HepG2 (cell line): ENCODE results near the gene ENTHD1. TPM values are rescaled to one million over a fixed set of nuclear protein-coding genes. Genes with fewer than 3 reads are reported as not detected.

Source experiments
- ATAC-seq: fragments of 200-7000 bp; cut with Tn5 transposase; 3 replicates; pipeline ENCODE4 v1.9.1; 2020; ENCODE audit warnings: mild to moderate bottlenecking, moderate library complexity
- BruUV-seq: library from RNA; stranded (reverse); fragments of 400-500 nt; replicated peaks from 2 replicates; lab custom pipeline; 2021; lab: Mats Ljungman, UMichigan
- CTCF ChIA-PET: fragments of 300-600 bp; formaldehyde crosslinking; extraction: SDS; loops from one replicate; lab custom pipeline; 2021; ENCODE audit warnings: low total read pairs, inconsistent platforms, low intra/inter-chr PET ratio; lab: Yijun Ruan, JAX
- POLR2A ChIA-PET: fragments of 350-600 bp; sonication (Branson Sonifier 250); formaldehyde crosslinking; loops from one replicate; lab custom pipeline; 2020; ENCODE audit warnings: antibody characterized with exemption, inconsistent platforms; lab: Yijun Ruan, JAX
- DNase-seq: peaks from one replicate; pipeline ENCODE4 v3.0.0-alpha.2; 2015; ENCODE audit warnings: low spot score
- FAIRE-seq: peaks from 3 replicates; lab custom pipeline; 2011; peaks lifted over from hg19 to GRCh38; lab: Jason Lieb, UNC
- H2AFZ ChIP-seq: one replicate; pipeline ENCODE4 v1.6.1; 2011; ENCODE audit warnings: low read length, inconsistent platforms
- H3K27ac ChIP-seq: fragments of 300-600 bp; 3 replicates; pipeline ENCODE4 v1.8.0; 2011; ENCODE audit warnings: mixed run types, mild to moderate bottlenecking, mixed read lengths, low read length, inconsistent platforms; ENCODE audit not compliant: insufficient read depth; ENCODE audit errors: extremely low read length
- H3K27me3 ChIP-seq, 2 experiments: fragments of 200-600 bp in 1 of 2; 2 replicates in 1 of 2; 3 replicates in 1 of 2; pipeline versions ENCODE4 v1.6.0 to v1.8.0; 2011; ENCODE audit warnings: low read length in 2 of 2, mild to moderate bottlenecking in 2 of 2, moderate library complexity in 2 of 2, inconsistent platforms in 1 of 2; ENCODE audit not compliant: insufficient read depth in 2 of 2, control insufficient read depth in 1 of 2
- H3K36me3 ChIP-seq, 2 experiments: fragments of 200-600 bp in 1 of 2; replicated peaks in 1 of 2; 2 replicates in 1 of 2; 3 replicates in 1 of 2; pipeline versions ENCODE4 v1.5.1 to v1.8.0; 2011; ENCODE audit warnings: low read length in 2 of 2, inconsistent platforms in 1 of 2; ENCODE audit not compliant: insufficient read depth in 2 of 2, control insufficient read depth in 1 of 2
- H3K4me1 ChIP-seq: 2 replicates; pipeline ENCODE4 v1.5.1; 2012; ENCODE audit warnings: low read length, inconsistent platforms; ENCODE audit not compliant: insufficient read depth
- H3K4me2 ChIP-seq: 2 replicates; pipeline ENCODE4 v1.6.0; 2011; ENCODE audit warnings: low read depth, low read length, inconsistent platforms
- H3K4me3 ChIP-seq, 3 experiments: fragments of 200-600 bp in 1 of 3; sonication (generic), shearing (Covaris generic) in 1 of 3; replicated peaks in 1 of 3; 2 replicates each; pipeline ENCODE4 v1.5.1; 2011 to 2016; ENCODE audit warnings: low read length in 3 of 3, inconsistent platforms in 2 of 3, low read depth in 2 of 3, mild to moderate bottlenecking in 2 of 3, control low read depth in 1 of 3, mixed read lengths in 1 of 3; ENCODE audit not compliant: insufficient read depth in 1 of 3
- H3K79me2 ChIP-seq: one replicate; pipeline ENCODE4 v1.6.1; 2011; ENCODE audit warnings: low read length, inconsistent platforms; ENCODE audit not compliant: insufficient read depth
- H3K9ac ChIP-seq: 2 replicates; pipeline ENCODE4 v1.6.0; 2011; ENCODE audit warnings: mild to moderate bottlenecking, low read depth, low read length, inconsistent platforms; ENCODE audit not compliant: insufficient read depth
- H3K9me3 ChIP-seq: 2 replicates; pipeline ENCODE4 v1.5.1; 2012; ENCODE audit warnings: mild to moderate bottlenecking, low read length
- H4K20me1 ChIP-seq: 2 replicates; pipeline ENCODE4 v1.6.0; 2011; ENCODE audit warnings: inconsistent platforms, mild to moderate bottlenecking, low read length, moderate library complexity; ENCODE audit not compliant: insufficient read depth
- BHLHE40 ChIP-seq: IDR thresholded peaks from 2 replicates; pipeline ENCODE4 v1.6.1; 2011; ENCODE audit warnings: low read length, improper control_type of control experiment
- FOXP1 ChIP-seq, 2 experiments: fragments of 450-650 bp in 1 of 2; IDR thresholded peaks; 2 replicates each; pipeline ENCODE4 v1.6.1; 2017 to 2018; ENCODE audit warnings: antibody characterized with exemption in 1 of 2
- GATAD2A ChIP-seq: IDR thresholded peaks from 2 replicates; pipeline ENCODE4 v1.6.1; 2016
- HCFC1 ChIP-seq: fragments of 150-350 bp; IDR thresholded peaks from 2 replicates; pipeline ENCODE4 v1.6.1; 2014; ENCODE audit warnings: low read depth, low read length
- PAF1 ChIP-seq: IDR thresholded peaks from 2 replicates; pipeline ENCODE4 v1.6.1; 2016; ENCODE audit warnings: missing genetic modification reagents, missing compliant biosample characterization
- PAX8 ChIP-seq: sonication (generic); formaldehyde crosslinking; IDR thresholded peaks from 2 replicates; pipeline ENCODE4 v1.8.0; 2022; ENCODE audit warnings: mild to moderate bottlenecking, missing genetic modification reagents, borderline replicate concordance
- PHF21A ChIP-seq: sonication (generic); formaldehyde crosslinking; IDR thresholded peaks from 2 replicates; pipeline ENCODE4 v1.5.0; 2020; ENCODE audit warnings: mild to moderate bottlenecking, missing genetic modification reagents
- SIX4 ChIP-seq: sonication (generic); formaldehyde crosslinking; IDR thresholded peaks from 2 replicates; pipeline ENCODE4 v1.4.0; 2020; ENCODE audit warnings: missing genetic modification reagents
- ZHX1 ChIP-seq: sonication (generic); formaldehyde crosslinking; IDR thresholded peaks from 2 replicates; pipeline ENCODE4 v1.8.1; 2022; ENCODE audit warnings: low read depth, mild to moderate bottlenecking, missing genetic modification reagents
- ZNF577 ChIP-seq: sonication (generic); formaldehyde crosslinking; IDR thresholded peaks from 2 replicates; pipeline ENCODE4 v1.4.0; 2020; ENCODE audit warnings: mild to moderate bottlenecking, low read depth, missing genetic modification reagents, borderline replicate concordance
- ZNF619 ChIP-seq: sonication (generic); formaldehyde crosslinking; IDR thresholded peaks from 2 replicates; pipeline ENCODE4 v1.4.0; 2020; ENCODE audit warnings: mild to moderate bottlenecking, missing genetic modification reagents
- ZNF784 ChIP-seq: sonication (generic); formaldehyde crosslinking; IDR thresholded peaks from 2 replicates; pipeline ENCODE4 v1.5.1; 2020; ENCODE audit warnings: missing genetic modification reagents, mild to moderate bottlenecking, borderline replicate concordance
- WGBS: methylation state at CpG from one replicate; pipeline ENCODE4 v1.1.6; 2017; ENCODE audit warnings: low lambda C conversion rate; 5-methylcytosine and 5-hydroxymethylcytosine counted together
- in situ Hi-C: cut with HindIII; loops from 2 replicates; pipeline ENCODE4 v1.10.0; 2017; ENCODE audit warnings: low pct_unique_long_range_greater_than_20kb; ENCODE audit not compliant: extremely low pct_ligation_motif_present
- intact Hi-C: fragments of 100-400 bp; cut with micrococcal nuclease; formaldehyde crosslinking; loops from one replicate; pipeline ENCODE4 v1.10.0; 2022; ENCODE audit not compliant: unreplicated experiment
- polyA plus RNA-seq, 8 experiments: library from polyadenylated mRNA; depleted of rRNA in 3 of 8; stranded (reverse) in 7 of 8; unstranded in 1 of 8; fragments of >200 nt; fragmentation: Illumina TruSeq in 4 of 8; extraction: Trizol in 4 of 8; gene quantifications; 2 replicates each; pipeline versions ENCODE4 v1.2.1 to v1.2.3, GENCODE V29; 2011 to 2016; ENCODE audit warnings: low read depth in 4 of 8, missing spikeins in 1 of 8, mixed read lengths in 1 of 8; ENCODE audit not compliant: insufficient read depth in 1 of 8
- total RNA-seq, 5 experiments: library from RNA; depleted of rRNA; stranded (reverse); fragments of >200 nt; fragmentation: Illumina TruSeq; extraction: Trizol; gene quantifications; 2 replicates each; pipeline ENCODE4 v1.2.3, GENCODE V29; 2016; ENCODE audit warnings: low read depth in 1 of 5
- TF ChIP-seq, protein P1 (sequence below): sonication (generic); formaldehyde crosslinking; IDR thresholded peaks from 2 replicates; pipeline ENCODE4 v1.5.0; 2020; ENCODE audit warnings: mild to moderate bottlenecking, missing genetic modification reagents, borderline replicate concordance
- TF ChIP-seq, protein P2 (sequence below): sonication (generic); formaldehyde crosslinking; conservative IDR thresholded peaks from 2 replicates; pipeline ENCODE4 v1.4.0; 2020; ENCODE audit warnings: missing genetic modification reagents

ENTHD1 gene
- total and polyA plus RNA-seq, 2 of the 13 experiments (the other 11 are each of a cell fraction or from before 2014, with no cell fraction given) = not detected

GRCh38 chr22:39900306-39901227, 7.0 kb upstream of the ENTHD1 start, which contains the start of gene GRAP2:
TSS of gene GRAP2 (plus strand) at chr22:39901084. CDS start at chr22:39947107, 46,023 bp downstream.
- Histone ChIP-seq H2AFZ (no peak within 1 kb of the TSS), H3K4me1 (no peaks in the 10 kb centered on the region), H3K36me3 (no peaks in the 10 kb centered on the region), H3K9ac (no peak within 1 kb of the TSS), H3K9me3 (no peaks in the 10 kb centered on the region), H4K20me1 (no peaks in the 10 kb centered on the region), H3K27ac (no peak within 1 kb of the TSS), H3K27me3 (peaks cover 3 to 18% of the 10 kb centered on the region in 2 experiments; a peak in 3 of 5 replicates), H3K79me2 (no peaks in the 10 kb centered on the region), H3K4me3 (no peak within 1 kb of the TSS), H3K4me2 (no peak within 1 kb of the TSS)
- no peak for ATAC-seq
- 7% methylated on average over 4 of the region's 4 CpGs for WGBS
- BruUV-seq = no TSS peak
- POLR2A ChIA-PET = no interaction called here
- no peak for DNase-seq
- intact Hi-C loops (no loop called here), in situ Hi-C loops (no loop called here)
- FAIRE-seq = no peak
- CTCF ChIA-PET = no interaction called here
- TF ChIP-seq SIX4 (CRISPR knock-in tag) (no peak), HCFC1 (no peak), ZNF784 (CRISPR knock-in tag) (no peak), FOXP1 (IDR thresholded peaks at IDR 0.05) (no peak), FOXP1 (CRISPR knock-in tag; IDR thresholded peaks at IDR 0.05) (no peak), PAX8 (CRISPR knock-in tag) (no peak), BHLHE40 (no peak), GATAD2A (CRISPR knock-in tag) (no peak), ZHX1 (CRISPR knock-in tag) (no peak), ZNF619 (CRISPR knock-in tag) (no peak), ZNF577 (CRISPR knock-in tag) (no peak), PAF1 (CRISPR knock-in tag) (no peak), PHF21A (no peak)
- TF ChIP-seq, protein P1, sequence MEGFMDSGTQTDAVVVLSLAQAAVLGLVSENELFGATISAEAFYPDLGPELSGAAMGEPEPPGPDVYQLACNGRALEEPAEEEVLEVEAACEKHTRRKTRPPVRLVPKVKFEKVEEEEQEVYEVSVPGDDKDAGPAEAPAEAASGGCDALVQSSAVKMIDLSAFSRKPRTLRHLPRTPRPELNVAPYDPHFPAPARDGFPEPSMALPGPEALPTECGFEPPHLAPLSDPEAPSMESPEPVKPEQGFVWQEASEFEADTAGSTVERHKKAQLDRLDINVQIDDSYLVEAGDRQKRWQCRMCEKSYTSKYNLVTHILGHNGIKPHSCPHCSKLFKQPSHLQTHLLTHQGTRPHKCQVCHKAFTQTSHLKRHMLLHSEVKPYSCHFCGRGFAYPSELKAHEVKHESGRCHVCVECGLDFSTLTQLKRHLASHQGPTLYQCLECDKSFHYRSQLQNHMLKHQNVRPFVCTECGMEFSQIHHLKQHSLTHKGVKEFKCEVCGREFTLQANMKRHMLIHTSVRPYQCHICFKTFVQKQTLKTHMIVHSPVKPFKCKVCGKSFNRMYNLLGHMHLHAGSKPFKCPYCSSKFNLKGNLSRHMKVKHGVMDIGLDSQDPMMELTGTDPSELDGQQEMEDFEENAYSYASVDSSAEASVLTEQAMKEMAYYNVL (CRISPR knock-in tag) = no peak
- TF ChIP-seq, protein P2, sequence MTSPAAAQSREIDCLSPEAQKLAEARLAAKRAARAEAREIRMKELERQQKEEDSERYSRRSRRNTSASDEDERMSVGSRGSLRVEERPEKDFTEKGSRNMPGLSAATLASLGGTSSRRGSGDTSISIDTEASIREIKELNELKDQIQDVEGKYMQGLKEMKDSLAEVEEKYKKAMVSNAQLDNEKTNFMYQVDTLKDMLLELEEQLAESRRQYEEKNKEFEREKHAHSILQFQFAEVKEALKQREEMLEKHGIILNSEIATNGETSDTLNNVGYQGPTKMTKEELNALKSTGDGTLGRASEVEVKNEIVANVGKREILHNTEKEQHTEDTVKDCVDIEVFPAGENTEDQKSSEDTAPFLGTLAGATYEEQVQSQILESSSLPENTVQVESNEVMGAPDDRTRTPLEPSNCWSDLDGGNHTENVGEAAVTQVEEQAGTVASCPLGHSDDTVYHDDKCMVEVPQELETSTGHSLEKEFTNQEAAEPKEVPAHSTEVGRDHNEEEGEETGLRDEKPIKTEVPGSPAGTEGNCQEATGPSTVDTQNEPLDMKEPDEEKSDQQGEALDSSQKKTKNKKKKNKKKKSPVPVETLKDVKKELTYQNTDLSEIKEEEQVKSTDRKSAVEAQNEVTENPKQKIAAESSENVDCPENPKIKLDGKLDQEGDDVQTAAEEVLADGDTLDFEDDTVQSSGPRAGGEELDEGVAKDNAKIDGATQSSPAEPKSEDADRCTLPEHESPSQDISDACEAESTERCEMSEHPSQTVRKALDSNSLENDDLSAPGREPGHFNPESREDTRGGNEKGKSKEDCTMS (CRISPR knock-in tag) = no peak
